Endothelial cell of umbilical vein (primary cell): ENCODE measurements around the gene CD24. TPM values are rescaled to one million over a fixed set of nuclear protein-coding genes. Genes with fewer than 3 reads are reported as not detected.
"Not testable (repeated sequence)": the region's sequence is repeated elsewhere in the genome, so short reads cannot be mapped to it uniquely, and the experiment has no call there.

Experiments used
- BruUV-seq: library from RNA; stranded (reverse); fragments of 400-500 nt; replicated peaks from 2 replicates; lab custom pipeline; 2021; lab: Mats Ljungman, UMichigan
- CTCF ChIA-PET: fragments of 300-600, 350-600 bp; sonication (Branson Sonifier 250); formaldehyde crosslinking; loops from one replicate; lab custom pipeline; 2021; ENCODE audit warnings: antibody characterized with exemption, inconsistent platforms; lab: Charles Lee
- POLR2A ChIA-PET: fragments of 300-600, 350-600 bp; sonication (Branson Sonifier 250); formaldehyde crosslinking; loops from one replicate; lab custom pipeline; 2021; ENCODE audit warnings: antibody characterized with exemption, inconsistent platforms; lab: Charles Lee
- DNase-seq: peaks from one replicate; pipeline ENCODE4 v3.0.0-alpha.2; 2011; ENCODE audit warnings: low read depth, low spot score
- FAIRE-seq: peaks from 2 replicates; lab custom pipeline; 2011; peaks lifted over from hg19 to GRCh38; lab: Jason Lieb, UNC
- H2AFZ ChIP-seq: 2 replicates; pipeline ENCODE4 v1.6.0; 2012; ENCODE audit warnings: low read depth, low read length, control low read depth, inconsistent platforms
- H3K27ac ChIP-seq: 2 replicates; pipeline ENCODE4 v1.5.1; 2011; ENCODE audit warnings: low read depth, mild to moderate bottlenecking, control low read depth, low read length, moderate library complexity; ENCODE audit not compliant: insufficient read depth
- H3K27me3 ChIP-seq, 2 experiments: 2 replicates each; pipeline versions ENCODE4 v1.6.0 to v1.6.1; 2011; ENCODE audit warnings: low read length in 2 of 2, mixed read lengths in 1 of 2; ENCODE audit not compliant: control insufficient read depth in 2 of 2, insufficient read depth in 2 of 2
- H3K36me3 ChIP-seq, 2 experiments: 2 replicates in 1 of 2; 3 replicates in 1 of 2; pipeline ENCODE4 v1.5.1; 2011; ENCODE audit warnings: low read length in 2 of 2, mild to moderate bottlenecking in 1 of 2, moderate library complexity in 1 of 2; ENCODE audit not compliant: control insufficient read depth in 2 of 2, insufficient read depth in 2 of 2; ENCODE audit errors: extremely low read depth in 1 of 2
- H3K4me1 ChIP-seq: 3 replicates; pipeline ENCODE4 v1.5.1; 2011; ENCODE audit warnings: mild to moderate bottlenecking, low read length; ENCODE audit not compliant: control insufficient read depth, insufficient read depth; ENCODE audit errors: extremely low read depth
- H3K4me2 ChIP-seq: 2 replicates; pipeline ENCODE4 v1.6.1; 2011; ENCODE audit warnings: low read length, control low read depth, mixed read lengths; ENCODE audit not compliant: insufficient read depth
- H3K4me3 ChIP-seq, 3 experiments: fragments of 200-600 bp in 1 of 3; sonication (generic), shearing (Covaris generic) in 1 of 3; replicated peaks in 1 of 3; 2 replicates each; pipeline ENCODE4 v1.5.1; 2011 to 2016; ENCODE audit warnings: control low read depth in 3 of 3, low read length in 3 of 3, mild to moderate bottlenecking in 2 of 3, inconsistent platforms in 1 of 3, low read depth in 1 of 3, moderate library complexity in 1 of 3; ENCODE audit not compliant: insufficient read depth in 1 of 3
- H3K79me2 ChIP-seq: 2 replicates; pipeline ENCODE4 v1.6.0; 2012; ENCODE audit warnings: low read length, inconsistent platforms; ENCODE audit not compliant: control insufficient read depth, insufficient read depth
- H3K9ac ChIP-seq: replicated peaks from 2 replicates; pipeline ENCODE3; 2011; ENCODE audit warnings: low read length, control low read depth; ENCODE audit not compliant: insufficient read depth; ENCODE audit errors: extremely low read depth
- H3K9me1 ChIP-seq: replicated peaks from 3 replicates; pipeline ENCODE4 v1.6.0; 2011; ENCODE audit warnings: mild to moderate bottlenecking, low read length; ENCODE audit not compliant: control insufficient read depth, insufficient read depth; ENCODE audit errors: extremely low read depth
- H3K9me3 ChIP-seq: replicated peaks from 2 replicates; pipeline ENCODE4 v1.5.1; 2012; ENCODE audit warnings: low read length, inconsistent platforms; ENCODE audit not compliant: control insufficient read depth, insufficient read depth
- H4K20me1 ChIP-seq: replicated peaks from 2 replicates; pipeline ENCODE3; 2011; ENCODE audit warnings: mild to moderate bottlenecking, low read length; ENCODE audit not compliant: control insufficient read depth, insufficient read depth; ENCODE audit errors: extremely low read depth
- EZH2 ChIP-seq: IDR thresholded peaks from 2 replicates; pipeline ENCODE4 v1.6.1; 2012; ENCODE audit warnings: borderline replicate concordance, low read depth, mild to moderate bottlenecking, moderate library complexity, low read length, inconsistent platforms; ENCODE audit not compliant: severe bottlenecking
- FOS ChIP-seq: IDR thresholded peaks from 2 replicates; pipeline ENCODE4 v1.6.1; 2011; ENCODE audit warnings: mild to moderate bottlenecking, low read length, moderate library complexity, borderline replicate concordance; ENCODE audit not compliant: insufficient read depth
- GATA2 ChIP-seq: IDR thresholded peaks from 2 replicates; pipeline ENCODE4 v1.7.0; 2011; ENCODE audit warnings: low read depth, mild to moderate bottlenecking, moderate library complexity, mixed read lengths, low read length; ENCODE audit not compliant: insufficient read length, insufficient read depth
- JUN ChIP-seq: IDR thresholded peaks from 2 replicates; pipeline ENCODE4 v1.6.1; 2011; ENCODE audit warnings: borderline replicate concordance, low read depth; ENCODE audit not compliant: insufficient read length, insufficient read depth
- MYC ChIP-seq: IDR thresholded peaks from one replicate; pipeline ENCODE4 v1.6.1; 2011; ENCODE audit warnings: mild to moderate bottlenecking, low read depth, low read length
- POLR2A ChIP-seq: IDR thresholded peaks from 2 replicates; pipeline ENCODE4 v1.6.1; 2012; ENCODE audit warnings: low read depth, mild to moderate bottlenecking, control low read depth, low read length
- POLR2AphosphoS5 ChIP-seq: IDR thresholded peaks from 2 replicates; pipeline ENCODE4 v1.6.1; 2012; ENCODE audit warnings: low read depth, mild to moderate bottlenecking, control low read depth, low read length, moderate library complexity; ENCODE audit not compliant: insufficient read depth
- dilution Hi-C: fragments of 300-500 bp; cut with MboI; formaldehyde crosslinking; loops from one replicate; pipeline ENCODE4 v1.15.0; 2019; ENCODE audit warnings: low sequenced_read_pairs; ENCODE audit not compliant: extremely low pct_ligation_motif_present
- intact Hi-C: fragments of 100-400 bp; cut with micrococcal nuclease; formaldehyde crosslinking; loops from one replicate; pipeline ENCODE4 v1.10.0; 2022
- polyA plus RNA-seq, 4 experiments: library from polyadenylated mRNA; depleted of rRNA in 3 of 4; stranded (reverse) in 3 of 4; unstranded in 1 of 4; fragments of >200 nt; gene quantifications; 2 replicates each; pipeline versions ENCODE4 v1.2.1 to v1.2.3, GENCODE V29; 2011 to 2012; ENCODE audit warnings: missing spikeins in 1 of 4
- total RNA-seq: library from RNA; stranded (reverse); gene quantifications from 2 replicates; pipeline ENCODE4 v1.2.3, GENCODE V29; 2021
- TF ChIP-seq, protein P1 (sequence below), 2 donors: IDR thresholded peaks; 1 replicate in 1 of 2; 2 replicates in 1 of 2; pipeline ENCODE4 v1.5.1; 2011; ENCODE audit warnings: low read length in 2 of 2, mild to moderate bottlenecking in 2 of 2, moderate library complexity in 2 of 2, control low read depth in 1 of 2, inconsistent platforms in 1 of 2, low read depth in 1 of 2; ENCODE audit not compliant: insufficient read depth in 1 of 2; ENCODE audit errors: extremely low read depth in 1 of 2
- TF ChIP-seq, protein P2 (sequence below): IDR thresholded peaks from 2 replicates; pipeline ENCODE4 v1.6.1; 2011; ENCODE audit not compliant: insufficient read depth, insufficient read length

CD24 gene
- total and polyA plus RNA-seq, 2 donors (not counting 3 experiments of a cell fraction or from before 2014, with no cell fraction given), result 2.5 to 10.2 TPM

DNA sequence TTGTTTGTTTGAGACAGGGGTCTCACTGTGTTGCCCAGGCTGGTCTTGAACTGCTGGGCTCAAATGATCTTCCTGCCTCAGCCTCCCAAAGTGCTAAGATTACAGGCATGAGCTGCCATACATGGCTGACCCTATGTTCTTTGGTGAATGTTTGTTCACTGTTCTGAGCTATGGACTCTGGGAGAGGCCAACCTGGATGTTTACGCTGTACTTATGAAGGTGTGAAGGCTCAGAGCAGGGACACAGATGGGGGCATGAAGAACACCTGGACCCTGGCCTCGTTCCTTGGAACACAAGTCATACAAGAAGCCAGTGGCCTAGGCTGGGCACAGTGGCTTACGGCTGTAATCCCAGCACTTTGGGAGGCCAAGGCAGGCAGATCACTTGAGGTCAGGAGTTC is 21.1 kb upstream of the CD24 start:
- FAIRE-seq (no peak), DNase-seq (no peak)
- H3K9me3 ChIP-seq, result no peaks in the 10 kb centered on the region
- no peak overlapping the region for H3K27ac ChIP-seq
- no peaks in the 10 kb centered on the region for H3K27me3 ChIP-seq
- intact Hi-C loops (no loop called here), dilution Hi-C loops (no loop called here)
- H4K20me1 ChIP-seq, result no peaks in the 10 kb centered on the region
- no peaks in the 10 kb centered on the region for H3K79me2 ChIP-seq
- CTCF ChIA-PET, result interaction anchor here (1.5 to 5.0 kb wide), 3 partner anchors 16 to 660 kb away, joined by 5 to 43 read pairs (median 6); no protein-coding TSS in a partner anchor
- BruUV-seq, result no TSS peak
- H3K9me1 ChIP-seq, result no peaks in the 10 kb centered on the region
- H3K9ac ChIP-seq, result no peak overlapping the region
- POLR2A ChIA-PET, result no interaction called here
- no peak overlapping the region for H2AFZ ChIP-seq
- TF ChIP-seq JUN, result no peak
- TF ChIP-seq, protein P1, sequence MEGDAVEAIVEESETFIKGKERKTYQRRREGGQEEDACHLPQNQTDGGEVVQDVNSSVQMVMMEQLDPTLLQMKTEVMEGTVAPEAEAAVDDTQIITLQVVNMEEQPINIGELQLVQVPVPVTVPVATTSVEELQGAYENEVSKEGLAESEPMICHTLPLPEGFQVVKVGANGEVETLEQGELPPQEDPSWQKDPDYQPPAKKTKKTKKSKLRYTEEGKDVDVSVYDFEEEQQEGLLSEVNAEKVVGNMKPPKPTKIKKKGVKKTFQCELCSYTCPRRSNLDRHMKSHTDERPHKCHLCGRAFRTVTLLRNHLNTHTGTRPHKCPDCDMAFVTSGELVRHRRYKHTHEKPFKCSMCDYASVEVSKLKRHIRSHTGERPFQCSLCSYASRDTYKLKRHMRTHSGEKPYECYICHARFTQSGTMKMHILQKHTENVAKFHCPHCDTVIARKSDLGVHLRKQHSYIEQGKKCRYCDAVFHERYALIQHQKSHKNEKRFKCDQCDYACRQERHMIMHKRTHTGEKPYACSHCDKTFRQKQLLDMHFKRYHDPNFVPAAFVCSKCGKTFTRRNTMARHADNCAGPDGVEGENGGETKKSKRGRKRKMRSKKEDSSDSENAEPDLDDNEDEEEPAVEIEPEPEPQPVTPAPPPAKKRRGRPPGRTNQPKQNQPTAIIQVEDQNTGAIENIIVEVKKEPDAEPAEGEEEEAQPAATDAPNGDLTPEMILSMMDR (IDR thresholded peaks at IDR 0.05; ENCODE audit: extremely low read depth in 1 of 2, insufficient read depth in 1 of 2, low read depth in 1 of 2, low read length in 2 of 2), result no peak
- no peak for TF ChIP-seq MYC
- no peak for TF ChIP-seq FOS
- TF ChIP-seq POLR2A, result no peak
- no peak for TF ChIP-seq POLR2AphosphoS5
- TF ChIP-seq GATA2, result no peak
- no peak for TF ChIP-seq EZH2
- TF ChIP-seq, protein P2, sequence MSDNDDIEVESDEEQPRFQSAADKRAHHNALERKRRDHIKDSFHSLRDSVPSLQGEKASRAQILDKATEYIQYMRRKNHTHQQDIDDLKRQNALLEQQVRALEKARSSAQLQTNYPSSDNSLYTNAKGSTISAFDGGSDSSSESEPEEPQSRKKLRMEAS, result no peak
- no peak overlapping the region for H3K4me2 ChIP-seq
- H3K4me1 ChIP-seq, result no peaks in the 10 kb centered on the region
- no peak overlapping the region for H3K4me3 ChIP-seq
- H3K36me3 ChIP-seq, result no peaks in the 10 kb centered on the region

DNA sequence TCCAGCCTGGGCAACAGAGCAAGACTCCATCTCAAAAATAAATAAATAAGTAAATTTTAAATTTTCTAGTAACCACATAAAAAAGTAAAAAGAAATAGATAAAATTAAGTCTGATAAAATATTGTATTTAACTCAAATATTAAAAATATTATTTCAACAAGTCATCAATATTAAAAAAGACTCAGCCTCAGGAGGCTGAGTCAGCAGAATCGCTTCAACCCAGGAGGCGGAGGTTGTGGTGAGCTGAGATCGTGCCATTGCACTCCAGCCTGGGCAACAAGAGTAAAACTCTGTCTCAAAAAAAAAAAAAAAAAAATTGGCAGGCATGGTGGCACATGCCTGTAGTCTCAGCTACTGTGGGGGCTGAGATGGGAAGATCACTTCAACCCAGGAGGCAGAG is 15.2 kb upstream of the CD24 start:
- FAIRE-seq, intact Hi-C loops, H3K4me2 ChIP-seq, dilution Hi-C loops, H3K79me2 ChIP-seq, H2AFZ ChIP-seq, H3K9ac ChIP-seq, H3K9me3 ChIP-seq, H3K4me1 ChIP-seq, H3K27me3 ChIP-seq, H4K20me1 ChIP-seq, H3K36me3 ChIP-seq, POLR2A ChIA-PET, DNase-seq, H3K9me1 ChIP-seq, BruUV-seq, H3K27ac ChIP-seq, H3K4me3 ChIP-seq: not testable (repeated sequence)
- CTCF ChIA-PET, result interaction anchor here (0.8 to 1.6 kb wide), 3 partner anchors 8 to 14 kb away, joined by 3 to 6 read pairs (median 3); no protein-coding TSS in a partner anchor
